ENCODE measurements around the gene WNT5A.

The WNT5A gene

DNA sequence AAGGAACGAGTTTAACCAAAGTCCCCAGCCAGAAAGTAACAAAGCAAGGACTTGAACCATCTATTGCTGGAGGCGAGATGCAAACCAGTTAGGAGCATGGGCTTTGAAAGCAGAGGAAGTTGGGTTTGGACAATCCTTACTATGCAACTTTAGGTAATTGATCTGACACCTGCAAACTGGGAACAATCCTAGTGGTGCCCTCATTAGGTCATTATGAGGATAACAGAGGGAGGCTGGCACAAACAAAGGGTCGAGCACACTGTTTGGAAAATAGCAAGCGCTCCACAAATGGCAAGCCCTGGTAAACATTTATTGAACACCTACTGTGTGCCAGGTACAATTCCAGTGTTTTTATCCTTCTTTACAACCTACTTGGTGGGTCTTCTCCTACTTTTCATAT is 45.6 kb downstream of the WNT5A start:
- Mint-ChIP-seq H3K4me3 (no peak overlapping the region), H3K27ac (no peak overlapping the region), H3K27me3 (ENCODE audit: low read depth) (peaks cover 18% of the 10 kb centered on the region), H3K9me3 (no peaks in the 10 kb centered on the region), H3K4me1 (peaks cover 8% of the 10 kb centered on the region), H3K36me3 (ENCODE audit: low read depth) (no peaks in the 10 kb centered on the region)
- TF ChIP-seq, protein P1, sequence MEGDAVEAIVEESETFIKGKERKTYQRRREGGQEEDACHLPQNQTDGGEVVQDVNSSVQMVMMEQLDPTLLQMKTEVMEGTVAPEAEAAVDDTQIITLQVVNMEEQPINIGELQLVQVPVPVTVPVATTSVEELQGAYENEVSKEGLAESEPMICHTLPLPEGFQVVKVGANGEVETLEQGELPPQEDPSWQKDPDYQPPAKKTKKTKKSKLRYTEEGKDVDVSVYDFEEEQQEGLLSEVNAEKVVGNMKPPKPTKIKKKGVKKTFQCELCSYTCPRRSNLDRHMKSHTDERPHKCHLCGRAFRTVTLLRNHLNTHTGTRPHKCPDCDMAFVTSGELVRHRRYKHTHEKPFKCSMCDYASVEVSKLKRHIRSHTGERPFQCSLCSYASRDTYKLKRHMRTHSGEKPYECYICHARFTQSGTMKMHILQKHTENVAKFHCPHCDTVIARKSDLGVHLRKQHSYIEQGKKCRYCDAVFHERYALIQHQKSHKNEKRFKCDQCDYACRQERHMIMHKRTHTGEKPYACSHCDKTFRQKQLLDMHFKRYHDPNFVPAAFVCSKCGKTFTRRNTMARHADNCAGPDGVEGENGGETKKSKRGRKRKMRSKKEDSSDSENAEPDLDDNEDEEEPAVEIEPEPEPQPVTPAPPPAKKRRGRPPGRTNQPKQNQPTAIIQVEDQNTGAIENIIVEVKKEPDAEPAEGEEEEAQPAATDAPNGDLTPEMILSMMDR (IDR thresholded peaks at IDR 0.05; ENCODE audit: unreplicated experiment in 3 of 3): no peak

- TF ChIP-seq, protein P1 (IDR thresholded peaks at IDR 0.05; ENCODE audit: unreplicated experiment in 3 of 3): no peak
- H3K36me3 Mint-ChIP-seq (ENCODE audit: low read depth): no peaks in the 10 kb centered on the region
- H3K27me3 Mint-ChIP-seq (ENCODE audit: low read depth): peaks cover 14% of the 10 kb centered on the region
- H3K27ac Mint-ChIP-seq: no peak overlapping the region
- no peaks in the 10 kb centered on the region for H3K9me3 Mint-ChIP-seq
- no peak overlapping the region for H3K4me3 Mint-ChIP-seq
- peaks cover under 1% of the 10 kb centered on the region for H3K4me1 Mint-ChIP-seq
Observed at GRCh38 chr3:55440104-55440708, 46.9 kb downstream of the WNT5A start.

GRCh38 chr3:55439657-55440056 is 47.4 kb downstream of the WNT5A start:
- TF ChIP-seq, protein P1 (IDR thresholded peaks at IDR 0.05; ENCODE audit: unreplicated experiment in 3 of 3): no peak
- H3K4me3 Mint-ChIP-seq: no peak overlapping the region
- H3K27me3 Mint-ChIP-seq (ENCODE audit: low read depth): peaks cover 14% of the 10 kb centered on the region
- no peak overlapping the region for H3K27ac Mint-ChIP-seq
- H3K9me3 Mint-ChIP-seq: no peaks in the 10 kb centered on the region
- H3K36me3 Mint-ChIP-seq (ENCODE audit: low read depth): no peaks in the 10 kb centered on the region
- no peaks in the 10 kb centered on the region for H3K4me1 Mint-ChIP-seq

DNA sequence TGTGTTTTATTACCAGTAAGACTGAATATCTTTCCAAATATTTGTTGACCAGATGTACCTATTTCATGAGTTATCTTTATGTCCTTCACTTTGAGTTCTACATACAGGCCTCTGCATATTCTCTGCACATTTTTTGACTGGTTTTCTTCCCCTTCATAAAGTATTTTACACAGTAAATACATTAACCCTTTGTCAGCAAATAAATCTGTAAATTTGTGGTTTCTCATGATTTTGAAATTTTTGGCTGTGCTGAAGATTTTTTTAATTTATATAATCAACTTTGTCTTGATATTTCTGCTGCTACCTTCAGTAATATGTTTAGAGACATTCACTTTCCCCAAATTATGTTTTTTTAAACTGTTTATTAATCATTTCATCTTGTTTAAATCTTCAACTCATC is 50.5 kb downstream of the WNT5A start:
- H3K4me3 Mint-ChIP-seq: no peak overlapping the region
- H3K9me3 Mint-ChIP-seq: no peaks in the 10 kb centered on the region
- no peaks in the 10 kb centered on the region for H3K36me3 Mint-ChIP-seq (ENCODE audit: low read depth)
- peaks cover 21% of the 10 kb centered on the region for H3K27me3 Mint-ChIP-seq (ENCODE audit: low read depth)
- no peak overlapping the region for H3K27ac Mint-ChIP-seq
- TF ChIP-seq, protein P1 (IDR thresholded peaks at IDR 0.05; ENCODE audit: unreplicated experiment in 3 of 3): no peak
- H3K4me1 Mint-ChIP-seq: no peaks in the 10 kb centered on the region

DNA sequence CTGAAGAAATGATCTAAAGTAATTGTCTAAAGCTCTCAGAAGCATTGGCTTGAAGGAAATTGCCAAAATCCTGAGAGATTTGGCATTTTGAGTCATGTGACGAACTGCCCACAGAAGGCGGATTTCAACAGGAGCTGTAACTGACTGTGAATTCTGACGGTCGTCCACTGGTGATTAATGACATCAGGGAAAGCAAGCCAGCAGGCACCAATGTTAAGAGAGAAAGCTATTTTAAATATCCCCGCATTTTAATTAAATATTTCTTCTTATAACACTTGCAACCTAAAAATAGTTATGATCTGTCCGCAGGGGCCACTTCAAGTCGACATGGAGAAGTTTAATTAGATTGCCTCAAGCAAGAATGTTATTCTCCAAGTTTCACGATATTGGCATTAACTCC is 51.6 kb downstream of the WNT5A start:
- H3K27me3 Mint-ChIP-seq (ENCODE audit: low read depth): peaks cover 19% of the 10 kb centered on the region

GRCh38 chr3:55434789-55435188 is 52.3 kb downstream of the WNT5A start:
- H3K36me3 Mint-ChIP-seq (ENCODE audit: low read depth): no peaks in the 10 kb centered on the region
- H3K4me1 Mint-ChIP-seq: no peaks in the 10 kb centered on the region
- TF ChIP-seq, protein P1 (IDR thresholded peaks at IDR 0.05; ENCODE audit: unreplicated experiment in 3 of 3): peak in 1 of 3 experiments; percentile 29
- H3K9me3 Mint-ChIP-seq: no peaks in the 10 kb centered on the region
- no peak overlapping the region for H3K4me3 Mint-ChIP-seq
- no peak overlapping the region for H3K27ac Mint-ChIP-seq
- H3K27me3 Mint-ChIP-seq (ENCODE audit: low read depth): peaks cover 16% of the 10 kb centered on the region

More for the DNA sequence above, 51.6 kb downstream of the WNT5A start:
- Mint-ChIP-seq H3K27ac (no peak overlapping the region), H3K9me3 (no peaks in the 10 kb centered on the region), H3K36me3 (ENCODE audit: low read depth) (no peaks in the 10 kb centered on the region), H3K4me3 (no peak overlapping the region), H3K4me1 (no peaks in the 10 kb centered on the region)
- TF ChIP-seq, protein P1 (IDR thresholded peaks at IDR 0.05; ENCODE audit: unreplicated experiment in 3 of 3): no peak

All from nephron (organoid).